Thoracic aorta (tissue), 2 donors: ENCODE measurements around the gene TCF19. TPM values are rescaled to one million over a fixed set of nuclear protein-coding genes. Genes with fewer than 3 reads are reported as not detected.

ENCODE experiments used
- ATAC-seq: fragments of 150-250 bp; one replicate; pipeline ENCODE4 v1.8.0; 2017; ENCODE audit warnings: low read depth; ENCODE audit not compliant: insufficient number of reproducible peaks, low FRiP score
- DNase-seq: peaks from one replicate; pipeline ENCODE4 v3.0.0-alpha.2; 2020; ENCODE audit warnings: low spot score
- H3K27ac ChIP-seq, 2 donors: fragments of 200-600 bp; sonication (generic); 1 replicate in 1 of 2; 2 replicates in 1 of 2; pipeline ENCODE4 v1.5.1; 2016; ENCODE audit warnings: mild to moderate bottlenecking in 2 of 2, moderate library complexity in 2 of 2
- H3K27me3 ChIP-seq: fragments of 200-600 bp; sonication (generic); replicated peaks from 2 replicates; pipeline ENCODE4 v1.6.0; 2016; ENCODE audit warnings: mild to moderate bottlenecking; ENCODE audit not compliant: insufficient read depth
- H3K36me3 ChIP-seq: fragments of 200-600 bp; sonication (generic); one replicate; pipeline ENCODE4 v1.5.1; 2016
- H3K4me1 ChIP-seq, 2 donors: fragments of 200-600 bp; sonication (generic); 1 replicate in 1 of 2; 2 replicates in 1 of 2; pipeline versions ENCODE4 v1.5.1 to v1.6.0; 2016; ENCODE audit warnings: low read depth in 2 of 2, mild to moderate bottlenecking in 1 of 2; ENCODE audit not compliant: control insufficient read depth in 1 of 2
- H3K4me3 ChIP-seq: fragments of 200-600 bp; sonication (generic); 2 replicates; pipeline ENCODE4 v1.5.1; 2016; ENCODE audit warnings: mild to moderate bottlenecking
- H3K9me3 ChIP-seq: fragments of 200-600 bp; sonication (generic); 2 replicates; pipeline ENCODE4 v1.5.1; 2016
- CTCF ChIP-seq: fragments of 200-600 bp; sonication (generic); IDR thresholded peaks from one replicate; pipeline ENCODE4 v1.5.1; 2019; ENCODE audit warnings: antibody characterized with exemption
- total RNA-seq, 2 donors: library from RNA; depleted of rRNA; stranded (reverse); fragments of >200 nt; gene quantifications; one replicate each; pipeline versions ENCODE4 v1.1.0 to v1.2.3, GENCODE V29; 2016

TCF19 gene
- total RNA-seq, 2 donors from 2014 or later: 1.6 to 15.7 TPM

GRCh38 chr6:31131595-31131994, 26.8 kb upstream of the TCF19 start:
- H3K4me1 ChIP-seq: no peaks in the 10 kb centered on the region
- H3K27me3 ChIP-seq: no peaks in the 10 kb centered on the region
- no peaks in the 10 kb centered on the region for H3K9me3 ChIP-seq
- no peak for TF ChIP-seq CTCF
- H3K36me3 ChIP-seq: no peaks in the 10 kb centered on the region
- DNase-seq (no peak), ATAC-seq (no peak)
- H3K27ac ChIP-seq: no peak overlapping the region
- H3K4me3 ChIP-seq: no peak overlapping the region

DNA sequence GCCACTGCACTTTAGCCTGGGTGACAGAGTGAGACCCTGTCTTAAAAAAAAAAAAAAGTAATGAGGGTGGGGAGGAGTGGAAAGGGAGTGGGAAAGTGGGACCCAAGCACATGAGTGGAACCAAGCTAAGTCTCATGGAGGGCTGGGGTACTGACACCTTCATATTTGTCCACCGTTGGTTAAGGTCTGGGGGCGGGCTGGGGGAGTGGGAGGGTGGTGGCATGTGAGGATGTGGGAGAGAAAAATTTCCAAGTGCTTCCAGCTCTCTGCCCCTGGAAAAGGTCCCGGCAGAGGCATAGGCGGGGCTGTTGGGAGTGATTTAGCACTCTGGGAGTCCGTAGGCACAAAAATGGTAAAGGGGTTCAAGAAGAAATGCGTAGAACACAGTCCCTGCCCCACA, 25.6 kb upstream of the TCF19 start:
- no peaks in the 10 kb centered on the region for H3K36me3 ChIP-seq
- H3K27me3 ChIP-seq: no peaks in the 10 kb centered on the region
- peaks cover 0 to 3% of the 10 kb centered on the region in 2 donors for H3K4me1 ChIP-seq
- no peak overlapping the region for H3K4me3 ChIP-seq
- DNase-seq (no peak), ATAC-seq (no peak)
- H3K9me3 ChIP-seq: no peaks in the 10 kb centered on the region
- H3K27ac ChIP-seq: no peak overlapping the region
- TF ChIP-seq CTCF: no peak

DNA sequence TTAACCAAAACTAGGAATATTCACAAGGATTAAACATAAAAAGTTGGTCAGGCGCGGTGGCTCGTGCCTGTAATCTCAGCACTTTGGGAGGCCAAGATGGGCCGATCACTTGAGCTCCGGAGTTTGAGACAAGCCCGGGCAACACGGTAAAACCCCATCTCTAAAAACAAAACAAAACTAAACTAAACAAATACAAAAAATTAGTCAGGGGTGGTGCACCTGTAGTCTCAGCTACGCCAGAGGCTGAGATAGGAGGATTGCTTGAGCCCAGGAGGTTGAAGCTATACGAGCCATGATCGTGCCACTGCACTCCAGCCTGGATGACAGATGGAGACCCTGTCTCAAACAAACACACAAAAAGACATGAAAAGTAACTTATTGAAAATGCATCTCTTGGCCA, 22.7 kb upstream of the TCF19 start:
- Histone ChIP-seq H3K27me3 (no peaks in the 10 kb centered on the region), H3K9me3 (no peaks in the 10 kb centered on the region), H3K27ac (no peak overlapping the region), H3K4me1 (peaks cover 0 to 5% of the 10 kb centered on the region in 2 donors), H3K4me3 (no peak overlapping the region), H3K36me3 (no peaks in the 10 kb centered on the region)
- no peak for ATAC-seq
- no peak for TF ChIP-seq CTCF
- DNase-seq: no peak

GRCh38 chr6:31138982-31139381, 19.4 kb upstream of the TCF19 start, which contains the start of gene PSORS1C2:
Gene PSORS1C2, minus strand, starts transcription at chr6:31139066. Its CDS starts 40 bp downstream, at chr6:31139026.
- Histone ChIP-seq H3K27me3 (no peaks in the 10 kb centered on the region), H3K36me3 (no peaks in the 10 kb centered on the region), H3K9me3 (no peaks in the 10 kb centered on the region), H3K27ac (no peak within 1 kb of the TSS), H3K4me1 (peaks cover 9 to 17% of the 10 kb centered on the region in 2 donors), H3K4me3 (peak within 1 kb of the TSS; percentile 51)
- no peak for TF ChIP-seq CTCF
- DNase-seq (no peak), ATAC-seq (no peak)

GRCh38 chr6:31139599-31139998, 18.8 kb upstream of the TCF19 start:
- Histone ChIP-seq H3K4me1 (peaks cover 9 to 17% of the 10 kb centered on the region in 2 donors), H3K27ac (no peak overlapping the region), H3K4me3 (no peak overlapping the region), H3K27me3 (no peaks in the 10 kb centered on the region), H3K9me3 (no peaks in the 10 kb centered on the region), H3K36me3 (no peaks in the 10 kb centered on the region)
- no peak for DNase-seq
- TF ChIP-seq CTCF: no peak
- no peak for ATAC-seq
